Activated naive CD4-positive, alpha-beta T cell treated with anti-CD3 and anti-CD28 coated beads for 36 hours (primary cell): ENCODE results near the gene HSH2D. TPM values are rescaled to one million over a fixed set of nuclear protein-coding genes. Genes with fewer than 3 reads are reported as not detected.

Source experiments
- CTCF ChIA-PET: fragments of 350-600 bp; sonication (Branson Sonifier 250); formaldehyde crosslinking; loops from one replicate; lab custom pipeline; 2021; ENCODE audit warnings: antibody characterized with exemption; lab: Charles Lee
- DNase-seq: peaks from one replicate; pipeline ENCODE4 v3.0.0-alpha.2; 2020
- H3K27ac Mint-ChIP-seq: one replicate; pipeline ENCODE4 v1.8.0; 2021; ENCODE audit warnings: mild to moderate bottlenecking, mixed read lengths
- H3K27me3 Mint-ChIP-seq: one replicate; pipeline ENCODE4 v1.8.0; 2021; ENCODE audit warnings: low read depth, mixed read lengths
- H3K36me3 Mint-ChIP-seq: one replicate; pipeline ENCODE4 v1.8.0; 2021; ENCODE audit warnings: low read depth, mixed read lengths
- H3K4me1 Mint-ChIP-seq: one replicate; pipeline ENCODE4 v1.8.0; 2021; ENCODE audit warnings: low read depth, mixed read lengths
- H3K4me3 Mint-ChIP-seq: one replicate; pipeline ENCODE4 v1.8.0; 2021; ENCODE audit warnings: mild to moderate bottlenecking, moderate library complexity, mixed read lengths
- H3K9me3 Mint-ChIP-seq: one replicate; pipeline ENCODE4 v1.8.0; 2021; ENCODE audit warnings: mixed read lengths
- intact Hi-C: fragments of 100-400 bp; cut with micrococcal nuclease; formaldehyde crosslinking; loops from one replicate; pipeline ENCODE4 v1.15.1; 2023
- total RNA-seq, 2 experiments: library from RNA; stranded (reverse); gene quantifications; one replicate each; pipeline ENCODE4 v1.2.3, GENCODE V29; 2021

Gene HSH2D
- total RNA-seq, 2 experiments from 2014 or later: 18.3 to 20.7 TPM

DNA sequence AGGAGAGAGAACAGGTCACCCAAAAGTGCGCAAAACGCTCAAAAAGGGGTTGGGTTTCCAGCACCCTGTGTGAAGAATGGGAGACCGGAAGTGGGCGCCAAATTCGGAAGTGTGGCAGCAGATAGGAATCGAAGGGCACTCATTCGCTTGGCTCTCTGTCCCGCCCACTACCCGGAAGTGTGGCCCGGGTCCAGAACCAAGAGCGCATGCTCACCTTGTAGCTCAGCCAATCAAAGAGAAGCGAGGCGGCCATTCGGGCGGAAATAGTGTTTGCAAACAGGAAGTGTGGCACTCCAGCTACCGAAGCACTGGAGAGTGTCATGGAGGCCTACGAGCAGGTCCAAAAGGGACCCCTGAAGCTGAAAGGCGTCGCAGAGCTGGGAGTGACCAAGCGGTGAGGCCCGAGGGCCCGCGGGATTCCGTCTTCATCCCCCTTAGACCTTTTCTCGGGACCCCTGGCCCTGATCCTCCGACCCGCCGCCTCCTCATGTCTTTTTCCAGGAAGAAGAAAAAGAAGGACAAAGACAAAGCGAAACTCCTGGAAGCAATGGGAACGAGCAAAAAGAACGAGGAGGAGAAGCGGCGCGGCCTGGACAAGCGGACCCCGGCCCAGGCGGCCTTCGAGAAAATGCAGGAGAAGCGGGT lies 41.8 kb downstream of the HSH2D start, which contains the start of gene FAM32A:
FAM32A (plus strand) TSS at position 288 of the 645 bp plus-strand sequence; CDS start at position 321, 33 bp downstream.
- DNase-seq: peak; percentile 100
- CTCF ChIA-PET: interaction anchor here (0.6 to 3.3 kb wide), 21 partner anchors 11 to 1113 kb away, joined by 3 to 33 read pairs (median 5); partner anchors contain the start of genes AP1M1 and CIB3
- Mint-ChIP-seq H3K9me3 (no peaks in the 10 kb centered on the region), H3K4me1 (peaks cover 32% of the 10 kb centered on the region), H3K27me3 (no peaks in the 10 kb centered on the region), H3K36me3 (peaks cover 12% of the 10 kb centered on the region), H3K4me3 (peak within 1 kb of the TSS; percentile 98), H3K27ac (peak within 1 kb of the TSS; percentile 95)
- intact Hi-C loops: loop anchor here (1.0 kb wide), 4 partner anchors 12 to 119 kb away; partner anchors contain the start of genes AP1M1 and RAB8A

- no peaks in the 10 kb centered on the region for H3K27me3 Mint-ChIP-seq
- CTCF ChIA-PET: interaction anchor here (0.6 to 3.3 kb wide), 18 partner anchors 11 to 1113 kb away, joined by 3 to 33 read pairs (median 5); partner anchors contain the start of genes AP1M1 and CIB3
- peak overlapping the region; percentile 98 for H3K4me3 Mint-ChIP-seq
- peak overlapping the region; percentile 95 for H3K27ac Mint-ChIP-seq
- intact Hi-C loops: loop anchor here (1.0 kb wide), 4 partner anchors 12 to 119 kb away; partner anchors contain the start of genes AP1M1 and RAB8A
- no peaks in the 10 kb centered on the region for H3K9me3 Mint-ChIP-seq
- H3K4me1 Mint-ChIP-seq: peaks cover 32% of the 10 kb centered on the region
- DNase-seq: peak; percentile 69
- peaks cover 12% of the 10 kb centered on the region for H3K36me3 Mint-ChIP-seq
Measured at GRCh38 chr19:16185768-16186123, 42.3 kb downstream of the HSH2D start.

GRCh38 chr19:16188521-16188920 lies 45.0 kb downstream of the HSH2D start:
- no peak for DNase-seq
- no peak overlapping the region for H3K4me3 Mint-ChIP-seq
- no peaks in the 10 kb centered on the region for H3K27me3 Mint-ChIP-seq
- intact Hi-C loops: no loop called here
- no peaks in the 10 kb centered on the region for H3K9me3 Mint-ChIP-seq
- H3K27ac Mint-ChIP-seq: no peak overlapping the region
- H3K36me3 Mint-ChIP-seq: peaks cover 19% of the 10 kb centered on the region
- CTCF ChIA-PET: interaction anchor here (1.0 to 1.1 kb wide), 2 partner anchors 70 to 78 kb away, joined by 3 to 4 read pairs; no protein-coding TSS in a partner anchor
- peaks cover 28% of the 10 kb centered on the region for H3K4me1 Mint-ChIP-seq

GRCh38 chr19:16190198-16190597 lies 46.7 kb downstream of the HSH2D start:
- CTCF ChIA-PET: no interaction called here
- Mint-ChIP-seq H3K27me3 (no peaks in the 10 kb centered on the region), H3K9me3 (no peaks in the 10 kb centered on the region), H3K4me1 (peaks cover 25% of the 10 kb centered on the region), H3K36me3 (peaks cover 18% of the 10 kb centered on the region), H3K27ac (no peak overlapping the region), H3K4me3 (no peak overlapping the region)
- no peak for DNase-seq
- intact Hi-C loops: no loop called here

- CTCF ChIA-PET: no interaction called here
- peaks cover 22% of the 10 kb centered on the region for H3K4me1 Mint-ChIP-seq
- no peaks in the 10 kb centered on the region for H3K27me3 Mint-ChIP-seq
- H3K4me3 Mint-ChIP-seq: no peak overlapping the region
- intact Hi-C loops: no loop called here
- H3K36me3 Mint-ChIP-seq: peaks cover 14% of the 10 kb centered on the region
- H3K9me3 Mint-ChIP-seq: no peaks in the 10 kb centered on the region
- DNase-seq: no peak
- H3K27ac Mint-ChIP-seq: no peak overlapping the region
Measured at GRCh38 chr19:16190736-16191135, 47.3 kb downstream of the HSH2D start.

GRCh38 chr19:16191216-16191908 lies 47.9 kb downstream of the HSH2D start:
- Mint-ChIP-seq H3K9me3 (no peaks in the 10 kb centered on the region), H3K4me3 (no peak overlapping the region), H3K36me3 (peaks cover 14% of the 10 kb centered on the region), H3K4me1 (peaks cover 19% of the 10 kb centered on the region), H3K27ac (no peak overlapping the region), H3K27me3 (no peaks in the 10 kb centered on the region)
- DNase-seq: no peak
- intact Hi-C loops: no loop called here
- CTCF ChIA-PET: no interaction called here

GRCh38 chr19:16193466-16193865 lies 50.0 kb downstream of the HSH2D start:
- intact Hi-C loops: no loop called here
- CTCF ChIA-PET: no interaction called here
- H3K27ac Mint-ChIP-seq: no peak overlapping the region
- H3K4me1 Mint-ChIP-seq: peaks cover 10% of the 10 kb centered on the region
- no peaks in the 10 kb centered on the region for H3K27me3 Mint-ChIP-seq
- no peaks in the 10 kb centered on the region for H3K9me3 Mint-ChIP-seq
- H3K4me3 Mint-ChIP-seq: no peak overlapping the region
- peaks cover 12% of the 10 kb centered on the region for H3K36me3 Mint-ChIP-seq
- no peak for DNase-seq

- Mint-ChIP-seq H3K27me3 (no peaks in the 10 kb centered on the region), H3K9me3 (no peaks in the 10 kb centered on the region)
Measured at GRCh38 chr19:16197188-16197621, 53.7 kb downstream of the HSH2D start.

DNA sequence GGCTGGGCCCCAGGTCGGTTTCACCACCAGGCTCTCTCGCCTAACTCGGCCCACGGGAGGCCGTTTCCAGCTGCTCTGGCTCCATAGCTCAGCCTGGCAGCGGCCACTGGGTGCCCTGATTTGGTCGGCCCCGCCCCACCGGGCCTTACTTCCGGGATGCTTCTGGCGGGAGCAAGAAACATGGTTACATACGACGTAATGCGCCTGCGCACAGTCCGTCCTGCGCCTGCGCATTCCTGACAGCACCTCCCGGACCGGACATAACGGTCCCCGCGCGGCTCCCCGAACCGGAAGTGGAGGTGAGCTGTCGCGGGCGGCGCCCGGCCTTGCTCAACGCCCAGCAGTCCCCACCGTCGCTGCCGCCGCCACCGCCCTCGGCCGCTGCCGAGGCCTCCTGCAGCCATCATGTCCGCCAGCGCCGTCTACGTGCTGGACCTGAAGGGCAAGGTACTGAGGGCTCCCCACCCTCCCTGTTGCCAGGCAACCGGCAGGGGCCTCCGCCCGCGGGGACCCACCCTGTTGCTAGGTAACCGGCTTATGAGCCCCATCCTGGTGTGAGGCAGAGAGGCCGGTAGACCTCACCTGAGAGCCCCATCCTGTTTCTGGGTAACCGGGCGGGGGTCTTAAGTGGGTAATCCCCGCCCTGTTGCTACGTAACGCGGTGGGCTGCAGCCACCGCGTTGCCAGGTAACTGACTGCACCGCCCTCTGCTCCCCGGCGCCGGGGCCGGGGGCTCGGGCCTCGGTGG lies 54.3 kb downstream of the HSH2D start, which contains the start of gene AP1M1:
AP1M1 (plus strand) TSS at position 290 of the 748 bp plus-strand sequence; CDS start at position 406, 116 bp downstream.
- Mint-ChIP-seq H3K27me3 (no peaks in the 10 kb centered on the region), H3K9me3 (no peaks in the 10 kb centered on the region), H3K36me3 (peaks cover 12% of the 10 kb centered on the region), H3K27ac (peak within 1 kb of the TSS; percentile 93), H3K4me1 (peaks cover 37% of the 10 kb centered on the region), H3K4me3 (peak within 1 kb of the TSS; percentile 93)
- intact Hi-C loops: loop anchor here (1.0 to 5.0 kb wide), 7 partner anchors 12 to 1073 kb away; partner anchors contain the start of genes C19orf44, CALR3, FAM32A and RAB8A
- CTCF ChIA-PET: interaction anchor here (0.6 to 4.9 kb wide), 3 partner anchors 12 to 185 kb away, joined by 4 to 30 read pairs (median 4); partner anchors contain the start of gene FAM32A
- DNase-seq: peak; percentile 99

More at GRCh38 chr19:16197188-16197621, 53.7 kb downstream of the HSH2D start:
- Mint-ChIP-seq H3K4me1 (peaks cover 31% of the 10 kb centered on the region), H3K4me3 (peak overlapping the region; percentile 93), H3K36me3 (peaks cover 7% of the 10 kb centered on the region), H3K27ac (peak overlapping the region; percentile 93)
- CTCF ChIA-PET: interaction anchor here (0.6 to 4.9 kb wide), 3 partner anchors 12 to 185 kb away, joined by 4 to 30 read pairs (median 4); partner anchors contain the start of gene FAM32A
- no peak for DNase-seq
- intact Hi-C loops: loop anchor here (1.0 to 5.0 kb wide), 7 partner anchors 12 to 1072 kb away; partner anchors contain the start of genes C19orf44, CALR3, FAM32A and RAB8A

DNA sequence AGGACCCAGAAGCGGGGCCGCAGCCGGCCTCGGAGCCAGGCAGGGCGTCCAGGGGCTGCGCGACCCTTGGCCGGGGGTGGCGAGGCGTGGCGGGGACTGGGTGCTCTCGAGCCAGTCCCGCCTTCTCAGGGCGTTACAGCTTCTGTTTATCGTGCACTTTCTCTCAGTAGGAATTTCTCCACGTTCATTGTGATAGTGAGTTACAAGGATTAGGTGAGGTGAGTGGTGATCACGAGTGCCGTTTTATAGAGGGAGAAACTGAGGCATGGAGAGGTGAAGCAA lies 54.8 kb downstream of the HSH2D start:
- Mint-ChIP-seq H3K27ac (peak overlapping the region; percentile 57), H3K4me1 (peaks cover 41% of the 10 kb centered on the region), H3K36me3 (peaks cover 13% of the 10 kb centered on the region), H3K4me3 (peak overlapping the region; percentile 79), H3K9me3 (no peaks in the 10 kb centered on the region), H3K27me3 (no peaks in the 10 kb centered on the region)
- CTCF ChIA-PET: interaction anchor here (4.9 kb wide), 1 partner anchor 13 kb away, joined by 30 read pairs; the partner anchor contains the start of gene FAM32A
- no peak for DNase-seq
- intact Hi-C loops: loop anchor here (5.0 kb wide), 4 partner anchors 134 to 361 kb away; partner anchors contain the start of genes C19orf44 and CALR3

GRCh38 chr19:16199275-16199932 lies 55.9 kb downstream of the HSH2D start:
- intact Hi-C loops: loop anchor here (5.0 kb wide), 4 partner anchors 133 to 362 kb away; partner anchors contain the start of genes C19orf44 and CALR3
- peak overlapping the region; percentile 72 for H3K27ac Mint-ChIP-seq
- no peak for DNase-seq
- CTCF ChIA-PET: no interaction called here
- H3K36me3 Mint-ChIP-seq: peaks cover 20% of the 10 kb centered on the region
- H3K4me3 Mint-ChIP-seq: peak overlapping the region; percentile 79
- H3K27me3 Mint-ChIP-seq: no peaks in the 10 kb centered on the region
- H3K9me3 Mint-ChIP-seq: no peaks in the 10 kb centered on the region
- H3K4me1 Mint-ChIP-seq: peaks cover 47% of the 10 kb centered on the region
